Natural killer cell (primary cell): ENCODE data around the gene GART. TPM values are rescaled to one million over a fixed set of nuclear protein-coding genes. Genes with fewer than 3 reads are reported as not detected.

Experiments
- ATAC-seq, 3 donors: fragments of 150-1000 bp in 2 of 3; fragments of 200-7000 bp in 1 of 3; cut with Tn5 transposase; 1 replicate in 1 of 3; 2 replicates in 2 of 3; pipeline ENCODE4 v1.10.0; 2021; ENCODE audit warnings: mild to moderate bottlenecking in 2 of 3, moderate library complexity in 2 of 3
- DNase-seq, 2 donors: peaks; one replicate each; pipeline versions ENCODE4 v3.0.0 to v3.0.0-alpha.2; 2013 to 2021; ENCODE audit warnings: mixed read lengths in 1 of 2
- H3K27ac ChIP-seq: one replicate; pipeline ENCODE4 v1.5.1; 2013; ENCODE audit warnings: mild to moderate bottlenecking, low read length
- H3K27me3 ChIP-seq: one replicate; pipeline ENCODE4 v1.6.1; 2013; ENCODE audit warnings: low read length; ENCODE audit not compliant: control insufficient read depth, insufficient read depth
- H3K36me3 ChIP-seq: one replicate; pipeline ENCODE4 v1.6.1; 2013; ENCODE audit warnings: low read length; ENCODE audit not compliant: control insufficient read depth, insufficient read depth
- H3K4me1 ChIP-seq: one replicate; pipeline ENCODE4 v1.6.1; 2013; ENCODE audit warnings: low read length; ENCODE audit not compliant: control insufficient read depth, insufficient read depth
- H3K4me3 ChIP-seq: one replicate; pipeline ENCODE4 v1.5.1; 2013; ENCODE audit warnings: low read length
- H3K9me3 ChIP-seq: one replicate; pipeline ENCODE4 v1.6.1; 2013; ENCODE audit warnings: low read length; ENCODE audit not compliant: control insufficient read depth, insufficient read depth
- H3K27ac Mint-ChIP-seq, 2 donors: one replicate each; pipeline ENCODE4 v1.8.0; 2022; ENCODE audit warnings: mild to moderate bottlenecking in 2 of 2, mixed read lengths in 2 of 2, moderate library complexity in 1 of 2
- H3K27me3 Mint-ChIP-seq, 2 donors: one replicate each; pipeline ENCODE4 v1.8.0; 2022; ENCODE audit warnings: low read depth in 2 of 2, mixed read lengths in 2 of 2
- H3K36me3 Mint-ChIP-seq: one replicate; pipeline ENCODE4 v1.8.0; 2022; ENCODE audit warnings: mixed read lengths
- H3K4me1 Mint-ChIP-seq, 2 donors: one replicate each; pipeline ENCODE4 v1.8.0; 2022; ENCODE audit warnings: mixed read lengths in 2 of 2
- H3K4me3 Mint-ChIP-seq: one replicate; pipeline ENCODE4 v1.8.0; 2022; ENCODE audit warnings: mild to moderate bottlenecking, moderate library complexity, mixed read lengths
- H3K9me3 Mint-ChIP-seq, 2 donors: one replicate each; pipeline ENCODE4 v1.8.0; 2022; ENCODE audit warnings: mixed read lengths in 2 of 2
- CTCF ChIP-seq: fragments of 200-600 bp; IDR thresholded peaks from one replicate; pipeline ENCODE4 v1.8.0; 2022; ENCODE audit warnings: antibody characterized with exemption
- WGBS: methylation state at CpG from one replicate; pipeline ENCODE4 v1.1.7; 2013; ENCODE audit warnings: missing lambda C conversion rate; ENCODE audit not compliant: insufficient coverage; 5-methylcytosine and 5-hydroxymethylcytosine counted together
- intact Hi-C: fragments of 100-400 bp; cut with micrococcal nuclease; formaldehyde crosslinking; loops from one replicate; pipeline ENCODE4 v1.14.2; 2022
- total RNA-seq, 4 donors: library from RNA; stranded (reverse); fragments of 120-200 nt in 1 of 4; gene quantifications; one replicate each; pipeline versions ENCODE4 v1.2.3 to v1.2.4, GENCODE V29; 2013 to 2022

Gene GART
- total RNA-seq, 3 donors from 2014 or later (not counting 1 experiment from before 2014, with no cell fraction given) = 33.4 to 53.1 (median 34.6) TPM

- TF ChIP-seq CTCF = peak; percentile 31
- Mint-ChIP-seq H3K4me1 (peaks cover 8 to 15% of the 10 kb centered on the region in 2 donors), H3K9me3 (no peaks in the 10 kb centered on the region), H3K27ac (peak within 1 kb of the TSS; percentile 83 to 85), H3K36me3 (no peaks in the 10 kb centered on the region), H3K4me3 (peak within 1 kb of the TSS; percentile 94), H3K27me3 (no peaks in the 10 kb centered on the region)
- Histone ChIP-seq H3K9me3 (no peaks in the 10 kb centered on the region), H3K4me3 (peak within 1 kb of the TSS; percentile 93), H3K4me1 (peaks cover 17% of the 10 kb centered on the region), H3K27me3 (no peaks in the 10 kb centered on the region), H3K27ac (peak within 1 kb of the TSS; percentile 83), H3K36me3 (no peaks in the 10 kb centered on the region)
- WGBS = under 1% methylated on average over 93 of the region's 93 CpGs
- DNase-seq (peak; percentile 88 to 98), ATAC-seq (peak; percentile 87 to 96 (median 88))
- intact Hi-C loops = loop anchor here (1.0 to 5.0 kb wide), 3 partner anchors 11 to 125 kb away; partner anchors contain the start of genes DNAJC28 and DONSON
These were observed 62.0 kb downstream of the GART start, which contains the start of gene TMEM50B for GRCh38 chr21:33479679-33480480. Gene TMEM50B, minus strand, starts transcription at chr21:33479974. Its CDS starts 11,089 bp downstream, at chr21:33468885.

- intact Hi-C loops = no loop called here
- under 1% methylated on average over 68 of the region's 68 CpGs for WGBS
- DNase-seq (peak in 1 of 2 donors; percentile 68), ATAC-seq (peak; percentile 3 to 21 (median 17))
- Histone ChIP-seq H3K27ac (peak overlapping the region; percentile 62), H3K36me3 (no peaks in the 10 kb centered on the region), H3K27me3 (no peaks in the 10 kb centered on the region), H3K9me3 (no peaks in the 10 kb centered on the region), H3K4me3 (peak overlapping the region; percentile 77), H3K4me1 (peaks cover 17% of the 10 kb centered on the region)
- Mint-ChIP-seq H3K4me1 (peaks cover 8 to 15% of the 10 kb centered on the region in 2 donors), H3K27me3 (no peaks in the 10 kb centered on the region), H3K4me3 (peak overlapping the region; percentile 94), H3K9me3 (no peaks in the 10 kb centered on the region), H3K36me3 (no peaks in the 10 kb centered on the region), H3K27ac (peak overlapping the region; percentile 53 to 83)
- no peak for TF ChIP-seq CTCF
These were observed 62.8 kb downstream of the GART start for GRCh38 chr21:33478935-33479678.

GRCh38 chr21:33478182-33478581 lies 63.7 kb downstream of the GART start:
- no peak for ATAC-seq
- Mint-ChIP-seq H3K27ac (peak overlapping the region; percentile 53 to 83), H3K27me3 (no peaks in the 10 kb centered on the region), H3K36me3 (no peaks in the 10 kb centered on the region), H3K9me3 (no peaks in the 10 kb centered on the region), H3K4me1 (peaks cover 14 to 15% of the 10 kb centered on the region in 2 donors), H3K4me3 (peak overlapping the region; percentile 94)
- H3K9me3 ChIP-seq = no peaks in the 10 kb centered on the region
- no peaks in the 10 kb centered on the region for H3K36me3 ChIP-seq
- no peak for TF ChIP-seq CTCF
- peak overlapping the region; percentile 77 for H3K4me3 ChIP-seq
- H3K27me3 ChIP-seq = no peaks in the 10 kb centered on the region
- peaks cover 17% of the 10 kb centered on the region for H3K4me1 ChIP-seq
- no peak overlapping the region for H3K27ac ChIP-seq
- 75% methylated on average over 9 of the region's 9 CpGs for WGBS
- no peak for DNase-seq
- intact Hi-C loops = no loop called here
